Right lobe of liver (tissue), 4 donors: ENCODE measurements around the gene RIPOR2.

Source experiments
- CTCF ChIP-seq, 4 donors: fragments of 200-600 bp in 3 of 4; fragments of 450-650 bp in 1 of 4; IDR thresholded peaks; one replicate each; pipeline versions ENCODE4 v1.5.1 to v1.8.0; 2016 to 2022; ENCODE audit warnings: antibody characterized with exemption in 4 of 4, mild to moderate bottlenecking in 2 of 4
- POLR2A ChIP-seq: fragments of 450-650 bp; IDR thresholded peaks from one replicate; pipeline ENCODE4 v1.6.1; 2017; ENCODE audit warnings: antibody characterized with exemption, mild to moderate bottlenecking
- donor health status: DM: no; HTN: no; CAD: no.
- donor health status: DM: no; HTN: no; CAD: no.
- donor health status: DM: no; HTN: yes; CAD: no.

GRCh38 chr6:24809728-24810127, 126.0 kb downstream of the RIPOR2 start:
- no peak for TF ChIP-seq POLR2A
- TF ChIP-seq CTCF (IDR thresholded peaks at IDR 0.05) = no peak
